GM19035 (cell line): ENCODE data around the gene STEAP4.
"Not testable (repeated sequence)": the region's sequence is repeated elsewhere in the genome, so short reads cannot be mapped to it uniquely, and the experiment has no call there.

Source experiments
- ATAC-seq: cut with Tn5 transposase; IDR thresholded peaks from one replicate; pipeline ENCODE4 v1.9.1; 2021; ENCODE audit not compliant: unreplicated experiment

Gene STEAP4

DNA sequence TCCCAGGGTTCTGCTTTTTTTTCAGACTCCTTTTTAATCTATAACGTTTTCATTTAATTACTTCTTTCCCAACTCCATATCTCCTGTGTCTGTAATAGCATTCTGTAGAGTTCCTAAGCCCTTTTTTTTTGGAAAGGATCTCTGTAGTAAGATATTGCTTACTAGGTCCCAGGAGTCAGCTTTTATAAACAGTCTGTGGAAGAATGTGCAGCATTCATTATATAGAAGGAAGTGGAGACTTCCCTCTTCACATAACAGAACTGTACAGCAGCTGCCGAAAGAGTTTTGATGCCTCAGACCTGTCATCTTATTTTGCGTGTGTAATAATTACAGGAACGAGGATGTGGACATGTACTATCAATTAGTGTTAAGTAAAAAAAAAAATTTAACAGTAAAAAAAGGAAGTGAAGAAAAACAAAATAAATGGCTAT lies 7.4 kb upstream of the STEAP4 start:
- no peak for ATAC-seq

DNA sequence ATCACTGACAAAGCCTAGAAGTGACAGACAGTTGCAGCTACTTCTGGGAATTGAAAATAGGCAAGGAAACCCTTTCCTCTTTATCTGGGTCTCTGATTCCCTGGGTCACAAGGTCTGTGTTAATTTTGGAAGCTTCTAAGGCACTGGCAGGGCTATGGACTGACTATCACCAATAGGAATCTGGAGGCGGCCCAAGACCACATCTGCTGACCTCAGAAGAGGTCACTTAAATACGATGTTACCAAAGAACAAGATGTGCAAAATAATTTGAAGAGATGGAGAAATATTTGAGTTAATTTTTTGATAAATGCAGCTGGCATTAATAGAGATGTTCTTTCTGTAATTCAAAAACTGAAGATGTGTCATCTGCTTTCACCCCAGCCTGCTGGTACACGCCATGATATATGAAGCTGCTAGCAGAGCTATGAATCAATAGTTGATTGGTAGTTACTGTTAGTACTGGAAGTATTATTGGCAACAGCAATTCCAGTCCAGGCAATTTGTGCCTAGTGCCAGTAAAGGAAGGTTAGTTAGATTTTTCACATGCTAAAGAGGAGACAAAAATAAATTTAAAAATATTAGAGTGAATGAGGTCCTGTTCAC lies 5.5 kb upstream of the STEAP4 start:
- ATAC-seq: no peak

GRCh38 chr7:88311675-88312036 lies 5.0 kb upstream of the STEAP4 start:
- ATAC-seq: no peak

DNA sequence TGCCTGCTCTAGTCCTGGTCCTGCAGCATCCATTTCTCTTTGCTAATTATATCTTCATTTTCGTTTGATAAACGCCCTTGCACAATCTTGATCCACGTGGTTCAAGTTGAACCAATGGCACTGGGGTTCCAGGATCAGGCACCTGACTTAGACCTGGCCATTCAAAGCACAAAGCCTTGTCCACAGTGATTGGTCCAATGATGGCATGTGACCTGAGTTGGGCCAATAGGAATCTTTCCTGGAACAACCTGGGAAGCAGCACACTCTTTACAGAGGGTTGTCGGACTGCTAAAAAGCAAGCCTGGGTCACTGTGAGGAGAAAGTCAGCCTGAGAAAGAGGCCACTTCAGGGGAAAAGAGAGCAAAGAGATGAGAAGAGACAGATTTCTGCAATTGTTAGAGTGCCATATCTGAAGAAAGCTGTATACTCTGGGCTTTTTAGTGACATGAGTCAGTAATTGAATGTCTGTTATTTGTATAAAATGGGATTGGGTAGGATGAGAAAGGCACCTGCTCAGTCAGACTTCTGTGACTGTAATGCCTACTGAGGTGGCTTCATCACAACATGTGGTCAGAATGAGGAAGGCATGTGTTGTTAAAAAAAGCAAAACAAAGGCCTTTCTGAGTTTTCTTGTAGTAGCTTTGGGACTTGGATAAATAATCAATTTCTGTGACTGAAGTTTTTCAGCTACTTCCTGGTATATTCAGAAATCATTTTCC lies 4.4 kb upstream of the STEAP4 start:
- ATAC-seq: no peak

DNA sequence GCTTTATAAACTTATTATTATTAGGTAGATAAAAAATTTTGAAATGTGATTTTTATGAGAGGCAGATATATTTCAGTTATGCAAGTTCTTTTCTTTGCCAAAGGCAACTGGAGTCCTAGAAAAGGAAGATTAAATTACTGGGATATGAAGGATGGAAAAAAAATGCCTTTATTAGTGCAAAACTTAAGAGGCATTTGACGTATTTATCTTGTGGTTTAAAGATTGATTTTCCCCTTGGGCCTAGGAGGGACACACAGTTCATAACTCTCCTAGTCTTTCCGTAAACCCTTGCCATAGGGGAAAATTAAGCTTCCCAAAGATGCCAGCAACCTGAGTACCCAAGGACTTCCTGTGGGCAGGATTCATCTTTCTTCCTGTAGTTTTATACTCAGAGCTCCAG lies 3.1 kb upstream of the STEAP4 start:
- ATAC-seq: no peak

DNA sequence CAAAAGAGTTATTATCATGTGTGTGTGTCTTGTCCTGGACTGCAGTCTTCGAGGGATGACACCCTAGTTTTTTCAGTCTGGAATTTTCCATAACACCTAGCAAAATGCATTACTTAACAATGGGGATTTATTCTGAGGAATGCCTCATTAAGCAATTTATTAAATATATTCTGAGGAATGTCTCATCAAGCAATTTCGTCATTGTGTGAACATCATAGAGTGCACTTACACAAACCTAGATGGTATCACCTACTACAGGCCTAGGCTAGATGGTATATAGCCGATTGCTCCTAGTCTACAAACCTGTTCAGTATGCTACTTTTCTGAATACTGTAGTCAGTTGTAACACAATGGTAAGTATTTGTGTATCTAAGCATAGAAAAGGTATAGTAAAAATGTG lies 1.1 kb upstream of the STEAP4 start:
- no peak for ATAC-seq

GRCh38 chr7:88307412-88307811 lies 718 bp upstream of the STEAP4 start:
- no peak for ATAC-seq

DNA sequence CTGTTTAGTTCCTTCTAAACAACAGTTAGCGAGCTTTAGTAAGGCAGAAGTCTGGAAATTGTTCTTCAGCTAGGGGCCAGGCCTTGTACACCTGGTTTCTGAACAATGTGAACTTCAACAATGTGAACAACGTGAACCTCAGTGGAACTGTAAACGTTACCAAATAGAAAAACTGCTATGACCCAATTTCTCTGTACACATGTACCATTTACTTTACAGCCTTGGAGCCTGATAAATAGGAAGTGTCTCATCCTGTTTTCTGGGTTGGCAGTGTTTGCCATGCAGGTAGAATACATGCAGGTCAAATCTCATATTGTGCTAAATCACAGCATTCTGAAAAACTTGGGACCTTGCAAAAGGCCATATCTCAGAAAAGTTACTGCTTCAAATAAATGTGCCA lies 1.6 kb downstream of the STEAP4 start:
- no peak for ATAC-seq

DNA sequence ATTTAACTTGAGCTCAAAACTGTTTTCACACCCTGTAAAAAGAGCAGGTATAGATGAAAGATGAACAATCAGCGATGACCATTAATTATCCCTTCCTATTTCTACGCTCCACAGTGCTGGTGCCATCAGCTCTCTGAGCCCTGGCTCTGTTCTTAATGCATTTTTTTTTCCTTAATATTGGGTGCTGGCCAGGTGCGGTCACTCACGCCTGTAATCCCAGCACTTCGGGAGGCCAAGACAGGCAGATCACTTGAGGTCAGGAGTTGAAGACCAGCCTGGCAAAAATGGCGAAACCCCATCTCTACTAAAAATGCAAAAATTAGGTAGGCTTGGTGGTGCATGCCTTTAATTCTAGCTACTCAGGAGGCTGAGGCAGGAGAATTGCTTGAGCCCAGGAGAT lies 4.2 kb downstream of the STEAP4 start:
- ATAC-seq: no peak

DNA sequence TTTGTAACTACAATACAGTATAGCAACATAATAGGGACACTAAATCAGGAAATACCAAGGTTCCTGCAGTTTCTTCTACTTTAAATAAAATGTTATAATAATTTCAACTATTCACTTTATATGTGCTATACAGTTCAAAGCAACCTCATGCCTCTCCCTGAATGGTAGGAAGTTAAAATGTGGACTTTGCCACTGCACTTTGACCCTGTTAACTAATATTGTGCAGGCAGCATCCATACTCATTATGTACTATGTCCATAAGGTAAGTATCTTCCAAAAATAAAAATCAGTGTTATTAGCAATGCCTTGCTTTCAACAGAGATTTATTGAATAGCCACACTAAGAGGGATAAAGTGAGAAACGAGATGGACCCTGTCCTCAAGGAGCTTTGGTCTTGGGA lies 4.8 kb downstream of the STEAP4 start:
- ATAC-seq: no peak

DNA sequence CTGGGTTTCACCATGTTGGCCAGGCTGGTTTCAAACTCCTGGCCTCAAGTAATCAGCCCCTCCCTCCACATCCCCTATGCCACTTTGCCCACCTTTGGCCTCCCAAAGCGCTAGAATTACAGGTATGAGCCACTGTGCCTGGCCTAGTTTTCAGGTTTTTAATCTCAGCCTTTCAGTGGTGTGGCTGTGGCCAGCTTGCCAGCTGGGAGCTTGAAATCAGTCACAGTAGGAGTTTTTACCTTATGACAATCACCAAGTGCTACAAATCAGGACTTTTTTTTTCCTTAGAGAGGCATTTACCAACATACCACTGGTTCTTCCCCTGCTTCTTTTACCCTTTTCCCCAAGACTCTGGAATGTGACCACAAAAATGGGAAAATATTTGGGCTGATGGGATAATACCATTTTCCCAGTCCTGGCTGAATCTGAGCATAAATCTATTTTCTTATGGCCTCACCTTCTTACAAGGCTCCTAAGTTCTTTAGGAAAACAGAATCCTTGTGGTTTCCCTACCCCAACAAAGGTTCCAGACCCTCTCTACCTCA lies 6.2 kb downstream of the STEAP4 start:
- no peak for ATAC-seq

DNA sequence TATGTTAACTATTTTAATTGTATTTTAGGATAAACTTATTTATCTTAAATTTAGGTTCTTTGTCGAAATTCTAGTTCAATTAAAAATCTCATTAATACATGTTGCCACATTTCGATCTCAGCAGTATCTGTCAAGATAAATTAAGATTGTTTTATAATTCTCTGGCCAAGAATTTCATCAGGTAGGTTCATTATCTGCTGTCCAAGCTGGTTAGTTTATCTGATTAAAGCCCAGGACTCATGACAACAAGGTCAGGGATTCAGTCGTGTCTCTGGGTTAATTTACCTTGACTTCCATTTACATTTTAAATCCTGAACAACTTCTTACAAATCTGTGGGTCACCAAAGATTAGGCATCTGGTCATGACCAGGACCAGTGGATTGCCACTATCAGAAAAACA lies 7.6 kb downstream of the STEAP4 start:
- ATAC-seq: no peak

DNA sequence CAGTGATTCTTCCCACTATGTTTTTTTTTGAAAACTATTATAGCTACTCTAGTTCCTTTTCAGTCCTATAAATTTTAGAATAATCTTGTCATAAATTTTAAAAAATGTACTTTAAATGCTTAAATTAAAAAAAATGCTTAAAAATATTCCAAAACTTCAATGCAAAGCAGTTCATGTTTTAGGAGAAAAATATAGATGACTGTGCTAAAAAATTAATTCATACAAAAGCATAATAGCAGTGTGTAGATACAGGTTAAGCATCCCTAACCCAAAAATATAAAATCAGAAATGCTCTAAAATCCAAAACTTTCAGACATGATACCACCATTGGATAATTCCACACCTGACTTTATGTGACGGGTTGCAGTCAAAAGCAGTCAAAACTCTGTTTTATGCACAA lies 12.8 kb downstream of the STEAP4 start:
- no peak for ATAC-seq

DNA sequence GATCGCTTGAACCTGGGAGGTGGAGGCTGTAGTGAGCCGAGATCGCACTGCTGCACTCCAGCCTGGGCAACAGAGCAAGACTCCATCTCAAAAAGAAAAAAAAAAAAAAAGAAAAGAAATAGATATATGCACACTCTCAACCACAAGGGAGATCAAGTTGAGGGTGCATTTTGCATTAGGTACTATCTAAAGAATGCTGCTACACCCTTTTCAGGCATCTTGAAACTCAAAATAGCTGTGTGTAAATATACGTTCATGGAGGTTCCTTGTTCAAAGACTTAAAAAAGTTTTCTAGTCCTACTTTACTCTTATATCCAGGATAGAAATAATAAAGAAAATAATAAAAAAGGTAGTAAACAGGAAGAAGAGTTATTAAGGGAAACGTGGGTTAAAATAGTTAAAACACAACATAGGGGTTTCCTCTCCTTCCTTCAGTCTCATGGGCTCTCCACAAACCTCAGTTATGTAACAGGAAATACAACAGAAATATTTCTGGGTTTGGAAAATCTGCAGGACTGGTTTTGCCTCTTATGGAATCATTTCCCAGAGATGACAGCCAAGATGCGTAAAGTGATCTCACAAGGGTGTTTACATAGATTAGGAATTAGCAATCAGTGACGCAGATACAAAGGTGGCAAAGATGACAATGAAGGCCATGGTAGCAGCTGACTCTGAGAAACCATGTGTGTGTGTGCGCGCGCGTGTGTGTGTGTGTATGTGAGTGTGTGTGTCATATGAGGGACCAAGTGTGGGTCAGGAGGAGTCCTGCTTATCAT lies 15.1 kb downstream of the STEAP4 start:
- ATAC-seq: no peak

DNA sequence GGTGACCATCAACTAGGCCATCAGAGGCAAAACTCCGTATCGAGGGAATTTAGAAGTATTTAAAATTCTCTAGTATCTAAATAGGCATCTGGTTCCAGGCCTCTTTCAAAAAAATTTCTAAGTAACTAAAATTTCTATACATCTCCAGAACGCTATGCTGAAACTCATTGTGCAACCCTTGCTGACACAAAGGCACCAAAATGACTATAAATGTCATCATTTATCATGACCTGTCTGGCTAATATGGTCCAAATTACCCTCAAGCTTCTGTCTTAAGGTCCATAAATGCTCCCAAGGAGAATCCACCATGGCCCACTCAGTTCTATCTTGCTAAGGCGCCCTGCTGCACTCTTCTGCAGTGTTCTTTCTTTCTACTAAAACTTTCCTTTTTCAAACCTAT lies 16.2 kb downstream of the STEAP4 start:
- no peak for ATAC-seq

DNA sequence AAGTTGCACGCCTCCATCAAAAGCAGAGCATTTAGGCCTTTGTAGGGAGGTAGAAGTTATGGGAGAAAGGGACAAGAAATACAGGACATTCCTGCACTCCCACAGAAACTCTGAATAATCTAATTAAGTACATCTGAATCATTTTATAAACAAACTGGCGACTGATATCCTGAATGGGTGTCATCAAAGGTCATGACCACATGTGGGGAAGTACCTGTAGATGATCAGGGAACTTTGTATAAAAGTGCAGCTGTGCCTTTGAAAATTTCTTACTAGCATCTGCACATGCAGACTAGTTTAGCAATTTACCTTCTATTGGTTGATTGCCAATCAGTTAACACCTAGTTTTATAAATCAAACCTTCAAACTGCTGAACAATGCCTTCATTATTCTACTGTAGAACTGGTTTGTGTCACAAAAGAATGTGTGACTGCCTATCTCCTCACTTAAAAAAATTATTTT lies 17.1 kb downstream of the STEAP4 start:
- ATAC-seq: no peak

- no peak for ATAC-seq
Measured at GRCh38 chr7:88281749-88282148, 24.9 kb downstream of the STEAP4 start.

DNA sequence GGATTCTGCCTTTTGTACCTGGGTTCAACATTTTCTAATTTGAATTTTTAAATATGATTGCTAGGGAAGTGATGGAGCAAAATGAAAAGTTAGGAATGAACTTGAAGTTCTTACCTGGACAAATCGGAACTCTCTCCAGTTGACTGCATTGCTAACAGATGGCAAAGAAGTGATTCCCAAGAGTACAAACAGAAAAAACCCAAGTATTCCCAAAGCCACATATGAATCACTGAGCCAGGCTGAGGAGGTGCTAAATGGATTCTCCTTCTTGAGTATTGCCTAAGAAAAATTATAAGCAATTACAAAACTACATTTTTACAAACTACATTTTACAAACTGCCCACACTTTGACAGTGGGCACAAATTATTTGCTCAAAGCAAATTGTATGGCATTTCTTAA lies 25.9 kb downstream of the STEAP4 start:
- no peak for ATAC-seq

DNA sequence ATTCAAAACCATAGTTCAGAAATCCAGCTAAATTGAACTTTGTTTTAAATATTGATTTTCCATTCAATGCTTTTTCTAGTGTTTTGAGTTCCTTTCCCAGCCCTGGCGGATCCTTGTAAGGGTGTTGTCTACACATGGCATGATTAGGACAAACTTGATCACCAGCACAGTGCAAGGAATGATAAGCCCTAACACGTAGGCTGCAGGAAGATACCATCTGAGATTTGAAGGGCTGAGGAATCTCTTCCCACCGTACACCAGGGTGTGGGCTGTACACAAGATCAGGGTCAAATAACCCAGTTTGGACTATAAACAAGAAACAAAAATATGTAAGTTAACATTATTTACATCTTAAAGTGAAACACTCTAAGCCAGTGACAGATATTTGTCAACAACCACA lies 27.4 kb downstream of the STEAP4 start:
- ATAC-seq: no peak

- no peak for ATAC-seq
Measured at GRCh38 chr7:88278881-88279280, 27.8 kb downstream of the STEAP4 start.

GRCh38 chr7:88276605-88277153 lies 30.0 kb downstream of the STEAP4 start:
- ATAC-seq: no peak

GRCh38 chr7:88274856-88275255 lies 31.8 kb downstream of the STEAP4 start:
- ATAC-seq: not testable (repeated sequence)
